Natural killer cell (primary cell): ENCODE data around the gene CCDC50. TPM values are rescaled to one million over a fixed set of nuclear protein-coding genes. Genes with fewer than 3 reads are reported as not detected.

Experiments used
- ATAC-seq, 3 donors: fragments of 150-1000 bp in 2 of 3; fragments of 200-7000 bp in 1 of 3; cut with Tn5 transposase; 1 replicate in 1 of 3; 2 replicates in 2 of 3; pipeline ENCODE4 v1.10.0; 2021; ENCODE audit warnings: mild to moderate bottlenecking in 2 of 3, moderate library complexity in 2 of 3
- DNase-seq, 2 donors: peaks; one replicate each; pipeline versions ENCODE4 v3.0.0 to v3.0.0-alpha.2; 2013 to 2021; ENCODE audit warnings: mixed read lengths in 1 of 2
- H3K27ac ChIP-seq: one replicate; pipeline ENCODE4 v1.5.1; 2013; ENCODE audit warnings: mild to moderate bottlenecking, low read length
- H3K27me3 ChIP-seq: one replicate; pipeline ENCODE4 v1.6.1; 2013; ENCODE audit warnings: low read length; ENCODE audit not compliant: control insufficient read depth, insufficient read depth
- H3K36me3 ChIP-seq: one replicate; pipeline ENCODE4 v1.6.1; 2013; ENCODE audit warnings: low read length; ENCODE audit not compliant: control insufficient read depth, insufficient read depth
- H3K4me1 ChIP-seq: one replicate; pipeline ENCODE4 v1.6.1; 2013; ENCODE audit warnings: low read length; ENCODE audit not compliant: control insufficient read depth, insufficient read depth
- H3K4me3 ChIP-seq: one replicate; pipeline ENCODE4 v1.5.1; 2013; ENCODE audit warnings: low read length
- H3K9me3 ChIP-seq: one replicate; pipeline ENCODE4 v1.6.1; 2013; ENCODE audit warnings: low read length; ENCODE audit not compliant: control insufficient read depth, insufficient read depth
- H3K27ac Mint-ChIP-seq, 2 donors: one replicate each; pipeline ENCODE4 v1.8.0; 2022; ENCODE audit warnings: mild to moderate bottlenecking in 2 of 2, mixed read lengths in 2 of 2, moderate library complexity in 1 of 2
- H3K27me3 Mint-ChIP-seq, 2 donors: one replicate each; pipeline ENCODE4 v1.8.0; 2022; ENCODE audit warnings: low read depth in 2 of 2, mixed read lengths in 2 of 2
- H3K36me3 Mint-ChIP-seq: one replicate; pipeline ENCODE4 v1.8.0; 2022; ENCODE audit warnings: mixed read lengths
- H3K4me1 Mint-ChIP-seq, 2 donors: one replicate each; pipeline ENCODE4 v1.8.0; 2022; ENCODE audit warnings: mixed read lengths in 2 of 2
- H3K4me3 Mint-ChIP-seq: one replicate; pipeline ENCODE4 v1.8.0; 2022; ENCODE audit warnings: mild to moderate bottlenecking, moderate library complexity, mixed read lengths
- H3K9me3 Mint-ChIP-seq, 2 donors: one replicate each; pipeline ENCODE4 v1.8.0; 2022; ENCODE audit warnings: mixed read lengths in 2 of 2
- CTCF ChIP-seq: fragments of 200-600 bp; IDR thresholded peaks from one replicate; pipeline ENCODE4 v1.8.0; 2022; ENCODE audit warnings: antibody characterized with exemption
- WGBS: methylation state at CpG from one replicate; pipeline ENCODE4 v1.1.7; 2013; ENCODE audit warnings: missing lambda C conversion rate; ENCODE audit not compliant: insufficient coverage; 5-methylcytosine and 5-hydroxymethylcytosine counted together
- intact Hi-C: fragments of 100-400 bp; cut with micrococcal nuclease; formaldehyde crosslinking; loops from one replicate; pipeline ENCODE4 v1.14.2; 2022
- total RNA-seq, 4 donors: library from RNA; stranded (reverse); fragments of 120-200 nt in 1 of 4; gene quantifications; one replicate each; pipeline versions ENCODE4 v1.2.3 to v1.2.4, GENCODE V29; 2013 to 2022

CCDC50 gene
- total RNA-seq, 3 donors from 2014 or later (not counting 1 experiment from before 2014, with no cell fraction given), result 19.9 to 27.3 (median 22.6) TPM

GRCh38 chr3:191352014-191352413 is 22.8 kb downstream of the CCDC50 start:
- intact Hi-C loops, result no loop called here
- no peaks in the 10 kb centered on the region for H3K4me1 ChIP-seq
- ATAC-seq (no peak), DNase-seq (no peak)
- Mint-ChIP-seq H3K36me3 (no peaks in the 10 kb centered on the region), H3K9me3 (no peaks in the 10 kb centered on the region), H3K27me3 (no peaks in the 10 kb centered on the region), H3K27ac (no peak overlapping the region), H3K4me3 (no peak overlapping the region), H3K4me1 (no peaks in the 10 kb centered on the region)
- no peaks in the 10 kb centered on the region for H3K36me3 ChIP-seq
- H3K4me3 ChIP-seq, result no peak overlapping the region
- 100% methylated on average over 1 of the region's 1 CpG for WGBS
- H3K27ac ChIP-seq, result no peak overlapping the region
- TF ChIP-seq CTCF, result no peak
- H3K27me3 ChIP-seq, result no peaks in the 10 kb centered on the region
- no peaks in the 10 kb centered on the region for H3K9me3 ChIP-seq

- Histone ChIP-seq H3K36me3 (peaks cover 8% of the 10 kb centered on the region), H3K27me3 (no peaks in the 10 kb centered on the region), H3K4me3 (no peak overlapping the region), H3K27ac (peak overlapping the region; percentile 33), H3K9me3 (no peaks in the 10 kb centered on the region), H3K4me1 (no peaks in the 10 kb centered on the region)
- 78% methylated on average over 6 of the region's 7 CpGs for WGBS
- H3K4me3 Mint-ChIP-seq, result no peak overlapping the region
- no peak for TF ChIP-seq CTCF
- no peaks in the 10 kb centered on the region for H3K9me3 Mint-ChIP-seq
- intact Hi-C loops, result no loop called here
- no peak for ATAC-seq
- DNase-seq, result no peak
- peaks cover under 1% of the 10 kb centered on the region for H3K36me3 Mint-ChIP-seq
- no peak overlapping the region for H3K27ac Mint-ChIP-seq
- H3K4me1 Mint-ChIP-seq, result peaks cover 0 to 2% of the 10 kb centered on the region in 2 donors
- no peaks in the 10 kb centered on the region for H3K27me3 Mint-ChIP-seq
Measured at GRCh38 chr3:191353022-191353777, 24.0 kb downstream of the CCDC50 start.

- no peak overlapping the region for H3K4me3 Mint-ChIP-seq
- Histone ChIP-seq H3K36me3 (peaks cover 12% of the 10 kb centered on the region), H3K4me3 (no peak overlapping the region), H3K4me1 (no peaks in the 10 kb centered on the region), H3K9me3 (no peaks in the 10 kb centered on the region), H3K27ac (no peak overlapping the region), H3K27me3 (no peaks in the 10 kb centered on the region)
- no peak overlapping the region for H3K27ac Mint-ChIP-seq
- intact Hi-C loops, result no loop called here
- DNase-seq (no peak), ATAC-seq (no peak)
- H3K9me3 Mint-ChIP-seq, result no peaks in the 10 kb centered on the region
- TF ChIP-seq CTCF, result no peak
- peaks cover 12% of the 10 kb centered on the region for H3K36me3 Mint-ChIP-seq
- peaks cover 0 to 12% of the 10 kb centered on the region in 2 donors for H3K4me1 Mint-ChIP-seq
- no peaks in the 10 kb centered on the region for H3K27me3 Mint-ChIP-seq
- WGBS, result 57% methylated on average over 2 of the region's 4 CpGs
Measured at GRCh38 chr3:191355406-191355805, 26.2 kb downstream of the CCDC50 start.
